HG03575 (cell line): ENCODE data around the gene NLRP1.

Experiments
- ATAC-seq: cut with Tn5 transposase; IDR thresholded peaks from one replicate; pipeline ENCODE4 v1.9.1; 2021; ENCODE audit not compliant: unreplicated experiment, insufficient number of reproducible peaks, low FRiP score; ENCODE audit errors: extremely low read depth

Gene NLRP1

GRCh38 chr17:5531085-5531418 is 53.3 kb downstream of the NLRP1 start:
- no peak for ATAC-seq

DNA sequence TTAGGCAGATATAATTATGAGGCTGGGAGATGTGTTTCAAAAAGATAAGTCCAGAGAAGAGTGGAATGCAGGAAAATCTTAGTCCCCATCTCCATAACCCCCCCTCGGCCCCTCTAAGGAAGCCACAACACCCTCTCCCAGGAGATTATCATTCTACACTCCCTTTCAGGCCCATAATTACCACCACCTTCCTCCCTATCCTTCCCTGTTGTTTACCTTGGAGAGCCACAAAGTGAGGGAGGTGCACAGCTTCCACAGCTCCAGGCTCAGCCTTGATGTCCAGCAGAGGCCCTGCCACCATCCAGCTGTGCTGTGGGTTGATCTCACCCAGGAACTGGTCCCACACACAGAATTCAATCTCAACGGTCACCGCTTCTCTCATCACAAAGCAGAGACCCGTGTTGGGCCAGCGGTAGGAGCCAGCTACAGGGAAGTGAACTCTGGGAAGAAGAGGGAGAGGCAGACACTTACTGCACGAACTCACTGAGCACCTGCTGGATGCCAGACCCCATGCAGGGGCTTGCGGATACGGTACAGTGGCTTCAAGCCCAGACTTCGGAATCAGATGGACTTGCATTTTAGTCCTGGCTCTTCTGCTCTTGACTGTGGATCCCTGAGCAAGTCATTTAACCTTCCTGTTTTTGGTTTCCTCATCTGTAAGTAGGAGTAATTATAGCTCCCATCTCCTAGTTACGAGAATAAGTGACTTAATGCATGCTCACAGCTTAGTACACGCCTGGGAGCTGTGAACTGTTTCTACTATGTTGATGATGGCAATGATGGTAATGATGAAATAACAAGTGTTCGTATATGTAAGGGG is 53.8 kb downstream of the NLRP1 start:
- no peak for ATAC-seq

DNA sequence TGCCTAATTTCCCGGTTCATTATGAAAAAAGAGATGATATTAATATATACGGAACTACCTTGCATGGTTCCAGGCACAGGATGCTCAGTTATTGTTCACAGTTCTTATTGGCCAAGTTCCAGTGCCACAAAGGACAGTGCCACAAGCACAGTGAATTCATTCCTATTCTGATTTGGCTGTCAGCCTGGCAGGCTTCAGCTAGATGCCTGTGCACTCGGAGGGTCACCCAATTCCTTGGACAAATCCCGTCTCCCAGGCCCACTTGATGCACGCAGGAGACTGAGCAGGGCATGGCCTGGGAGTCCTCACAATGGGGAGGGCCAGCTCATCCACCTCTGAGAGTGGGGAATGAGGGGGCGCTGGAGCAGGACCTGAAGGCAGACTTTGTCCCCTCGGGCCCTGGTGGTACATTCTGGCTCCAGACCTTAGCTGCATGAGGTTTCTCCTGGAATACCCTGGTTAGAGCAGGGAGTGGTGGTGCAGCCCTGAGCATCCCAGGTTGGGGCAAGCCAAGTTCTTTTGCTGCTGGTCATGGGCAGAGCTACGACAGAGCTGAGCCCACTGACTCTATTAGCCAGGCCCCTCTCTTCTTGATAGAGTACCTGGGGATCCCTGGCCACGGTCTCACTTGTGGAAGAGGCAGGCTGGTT is 56.6 kb downstream of the NLRP1 start:
- ATAC-seq = no peak

GRCh38 chr17:5526821-5527598 is 57.3 kb downstream of the NLRP1 start:
- ATAC-seq = no peak

- ATAC-seq = no peak
Measured at GRCh38 chr17:5523249-5523648, 61.1 kb downstream of the NLRP1 start.

- no peak for ATAC-seq
Measured at GRCh38 chr17:5522476-5522875, 61.8 kb downstream of the NLRP1 start.

GRCh38 chr17:5516060-5516792 is 68.1 kb downstream of the NLRP1 start:
- no peak for ATAC-seq

GRCh38 chr17:5514976-5515375 is 69.3 kb downstream of the NLRP1 start:
- ATAC-seq = no peak

- ATAC-seq = no peak
Measured at GRCh38 chr17:5513628-5514027, 70.7 kb downstream of the NLRP1 start.

DNA sequence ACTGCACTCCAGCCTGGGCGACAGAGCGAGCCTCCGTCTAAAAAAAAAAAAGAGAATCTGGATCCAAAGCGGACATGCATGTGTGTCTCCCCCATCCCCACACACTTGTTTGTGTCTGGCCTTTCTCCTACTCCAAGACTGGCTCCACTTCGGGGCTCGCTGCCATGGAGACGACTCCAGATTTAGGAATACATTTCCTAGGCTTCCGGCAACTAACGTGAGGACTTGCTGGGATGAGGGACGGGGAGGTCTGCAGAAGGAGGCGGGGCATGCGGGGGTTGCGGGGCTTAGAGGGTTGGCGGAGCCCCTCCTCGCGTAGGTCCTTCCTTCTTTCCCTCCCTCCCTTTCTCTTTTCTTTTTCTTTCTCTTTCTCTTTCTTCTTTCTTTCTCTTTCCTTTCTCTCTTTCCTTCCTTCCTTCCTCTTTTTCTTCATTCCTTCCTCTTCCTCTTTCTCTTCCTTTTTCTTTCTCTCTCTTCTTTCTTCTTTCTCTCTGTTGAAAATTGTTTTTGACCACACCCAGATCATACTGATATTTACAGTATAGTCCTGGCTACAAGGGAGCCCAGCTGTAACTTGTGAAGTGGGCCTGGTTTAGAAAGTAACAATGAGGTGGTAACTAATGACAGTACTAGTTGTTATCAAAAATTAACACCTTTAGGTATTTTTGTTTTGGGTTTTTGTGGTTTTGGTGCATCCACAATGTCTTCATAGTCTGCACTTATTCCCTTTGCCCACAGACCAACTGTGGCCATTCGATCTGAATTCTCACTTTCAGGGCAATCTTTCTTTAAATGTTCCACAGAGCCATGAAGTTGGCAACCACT is 72.7 kb downstream of the NLRP1 start:
- no peak for ATAC-seq

DNA sequence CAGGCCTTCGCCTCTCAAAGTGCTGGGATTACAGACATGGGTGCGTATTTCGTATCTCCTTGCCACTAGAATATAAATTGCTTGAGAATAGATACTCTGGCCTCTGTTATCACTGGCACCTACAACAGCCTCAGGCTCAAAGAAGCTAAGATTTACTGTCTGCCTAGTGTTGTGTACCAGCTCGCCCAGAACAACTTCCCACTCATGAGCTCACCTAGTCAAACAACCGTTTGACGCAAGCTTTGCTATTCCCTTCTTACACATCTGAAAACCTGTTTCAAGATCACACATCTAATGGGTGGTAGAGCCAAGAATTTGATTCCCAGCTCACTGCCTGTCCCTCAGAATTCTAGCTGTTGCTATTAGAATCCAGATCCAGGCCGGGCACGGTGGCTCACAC is 73.5 kb downstream of the NLRP1 start:
- no peak for ATAC-seq

DNA sequence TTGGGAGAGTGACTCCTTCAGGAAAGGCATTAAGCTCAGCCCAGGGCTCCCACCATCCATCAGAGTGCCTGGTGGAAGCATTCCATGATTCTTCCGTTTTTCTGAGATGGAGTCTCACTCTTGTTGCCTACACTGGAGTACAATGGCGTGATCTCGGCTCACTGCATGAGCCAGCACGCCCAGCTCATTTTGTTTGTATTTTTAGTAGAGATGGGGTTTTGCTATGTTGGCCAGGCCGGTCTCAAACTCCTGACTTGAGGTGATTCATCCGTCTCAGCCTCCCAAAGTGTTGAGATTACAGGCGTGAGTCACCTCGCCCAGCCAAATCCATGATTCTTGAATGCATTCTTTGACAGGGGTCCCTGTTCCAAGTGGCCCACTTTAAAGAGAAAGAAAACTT is 74.8 kb downstream of the NLRP1 start:
- no peak for ATAC-seq

GRCh38 chr17:5508810-5509209 is 75.5 kb downstream of the NLRP1 start:
- no peak for ATAC-seq

DNA sequence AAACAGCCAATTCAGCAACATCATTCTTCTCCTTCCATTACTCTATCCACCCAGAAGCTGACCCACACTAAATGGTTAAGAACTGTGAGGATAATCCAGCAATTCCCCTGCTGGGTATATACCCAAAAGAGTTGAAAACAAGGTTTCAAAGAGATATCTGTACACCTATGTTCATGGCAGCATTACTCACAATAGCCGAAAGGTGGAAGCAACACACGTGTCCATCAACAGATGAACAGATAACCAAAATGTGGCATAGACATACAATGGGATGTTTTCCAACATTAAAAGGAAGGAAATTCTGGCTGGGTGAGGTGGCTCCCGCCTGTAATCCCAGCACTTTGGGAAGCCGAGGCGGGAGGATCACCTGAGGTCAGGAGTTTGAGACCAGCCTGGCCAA is 78.0 kb downstream of the NLRP1 start:
- ATAC-seq = no peak

- ATAC-seq = no peak
Measured at GRCh38 chr17:5502552-5502951, 81.8 kb downstream of the NLRP1 start.

GRCh38 chr17:5501685-5502084 is 82.6 kb downstream of the NLRP1 start:
- ATAC-seq = no peak

DNA sequence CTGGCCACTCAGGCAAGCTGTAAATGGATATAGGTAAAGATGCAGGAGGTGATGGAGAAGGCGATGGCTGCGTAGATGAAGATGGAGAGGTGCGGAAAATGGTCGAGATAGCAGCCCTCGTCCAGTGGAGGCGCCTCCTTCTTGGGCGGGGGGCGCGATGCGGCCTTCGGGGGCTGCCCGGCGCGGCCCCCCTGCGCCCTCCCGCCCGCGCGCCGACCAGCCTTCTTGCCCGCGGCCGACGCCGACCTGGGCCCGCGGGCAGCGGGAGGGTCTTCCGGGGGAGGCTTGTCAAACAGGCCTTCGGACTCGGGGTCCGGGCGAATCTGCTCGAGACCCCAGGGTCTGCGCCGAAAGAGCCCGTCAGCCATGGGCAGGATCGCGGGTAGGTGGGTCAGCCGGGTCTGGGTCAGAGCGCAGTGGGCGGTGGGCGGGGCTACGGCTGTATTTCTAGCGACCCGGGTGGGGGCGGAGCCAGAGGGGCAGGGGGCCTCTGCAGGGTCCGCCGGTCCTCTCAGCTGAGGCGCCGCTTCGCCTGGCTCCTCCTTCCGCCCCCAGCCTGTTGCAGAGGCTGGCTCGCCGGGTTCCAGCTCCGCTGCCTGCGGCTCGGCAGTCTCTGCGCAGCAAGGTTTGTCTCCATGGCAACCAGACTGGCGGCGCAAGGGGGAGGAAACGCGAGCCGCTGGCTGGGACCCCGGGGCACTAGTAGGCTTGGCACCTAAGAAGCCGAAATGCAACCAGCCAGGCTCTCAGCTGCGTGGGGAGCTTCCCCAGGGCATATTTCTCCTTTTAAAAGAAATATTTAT is 83.5 kb downstream of the NLRP1 start:
- no peak for ATAC-seq

DNA sequence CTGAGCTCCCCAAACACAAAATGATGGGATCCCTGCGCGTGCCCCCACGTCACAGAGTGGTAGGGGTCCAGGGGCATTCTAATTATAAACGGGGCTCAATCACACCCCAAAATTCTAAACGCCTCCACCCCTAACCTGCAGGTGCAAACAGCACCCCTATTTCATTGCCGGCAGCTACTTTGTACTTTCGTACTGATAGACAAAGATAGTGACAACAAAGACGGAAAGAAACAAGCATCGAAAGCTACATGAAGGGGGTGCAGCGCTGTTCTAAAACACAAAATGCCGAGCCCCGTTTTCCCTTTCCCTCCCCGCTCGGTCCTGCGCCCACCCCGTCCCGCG is 84.1 kb downstream of the NLRP1 start:
- ATAC-seq = no peak
